GM12892 (cell line): ENCODE measurements around the gene MUS81.

Source experiments
- POLR2A ChIP-seq: IDR thresholded peaks from 2 replicates; pipeline ENCODE4 v1.6.1; 2011; ENCODE audit warnings: low read depth, low read length, control low read depth
- POLR2AphosphoS5 ChIP-seq: IDR thresholded peaks from 2 replicates; pipeline ENCODE4 v1.6.1; 2011; ENCODE audit warnings: low read depth, low read length, control low read depth

DNA sequence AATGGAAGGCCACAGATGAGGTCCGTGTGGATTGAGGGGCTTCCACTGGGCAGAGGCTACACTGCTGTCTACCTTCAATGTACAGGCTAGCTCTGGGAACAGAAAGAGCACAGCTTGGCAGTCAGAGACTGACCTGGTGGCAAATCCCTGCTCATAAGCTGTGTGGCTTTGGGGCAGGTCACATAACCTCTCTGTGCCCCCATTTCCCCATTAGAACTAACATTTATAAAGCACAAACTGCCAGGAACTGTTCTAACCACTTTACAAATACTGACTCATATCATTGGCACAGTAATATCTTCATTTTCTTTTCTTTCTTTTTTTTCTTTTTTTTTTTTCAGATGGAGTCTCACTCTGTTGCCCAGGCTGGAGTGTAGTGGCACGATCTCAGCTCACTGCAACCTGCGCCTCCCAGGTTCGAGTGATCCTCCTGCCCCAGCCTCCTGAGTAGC is 36.8 kb downstream of the MUS81 start:
- TF ChIP-seq POLR2A (no peak), POLR2AphosphoS5 (no peak)
